B cell (primary cell): ENCODE results near the gene NF2.

Experiments used
- CTCF ChIP-seq: fragments of 200-600 bp; IDR thresholded peaks from one replicate; pipeline ENCODE4 v1.8.0; 2022; ENCODE audit warnings: antibody characterized with exemption, mild to moderate bottlenecking
- EZH2 ChIP-seq: IDR thresholded peaks from 2 replicates; pipeline ENCODE4 v1.6.1; 2012; ENCODE audit warnings: borderline replicate concordance, low read depth, mild to moderate bottlenecking, moderate library complexity, low read length; ENCODE audit not compliant: insufficient read depth, poor library complexity, severe bottlenecking

DNA sequence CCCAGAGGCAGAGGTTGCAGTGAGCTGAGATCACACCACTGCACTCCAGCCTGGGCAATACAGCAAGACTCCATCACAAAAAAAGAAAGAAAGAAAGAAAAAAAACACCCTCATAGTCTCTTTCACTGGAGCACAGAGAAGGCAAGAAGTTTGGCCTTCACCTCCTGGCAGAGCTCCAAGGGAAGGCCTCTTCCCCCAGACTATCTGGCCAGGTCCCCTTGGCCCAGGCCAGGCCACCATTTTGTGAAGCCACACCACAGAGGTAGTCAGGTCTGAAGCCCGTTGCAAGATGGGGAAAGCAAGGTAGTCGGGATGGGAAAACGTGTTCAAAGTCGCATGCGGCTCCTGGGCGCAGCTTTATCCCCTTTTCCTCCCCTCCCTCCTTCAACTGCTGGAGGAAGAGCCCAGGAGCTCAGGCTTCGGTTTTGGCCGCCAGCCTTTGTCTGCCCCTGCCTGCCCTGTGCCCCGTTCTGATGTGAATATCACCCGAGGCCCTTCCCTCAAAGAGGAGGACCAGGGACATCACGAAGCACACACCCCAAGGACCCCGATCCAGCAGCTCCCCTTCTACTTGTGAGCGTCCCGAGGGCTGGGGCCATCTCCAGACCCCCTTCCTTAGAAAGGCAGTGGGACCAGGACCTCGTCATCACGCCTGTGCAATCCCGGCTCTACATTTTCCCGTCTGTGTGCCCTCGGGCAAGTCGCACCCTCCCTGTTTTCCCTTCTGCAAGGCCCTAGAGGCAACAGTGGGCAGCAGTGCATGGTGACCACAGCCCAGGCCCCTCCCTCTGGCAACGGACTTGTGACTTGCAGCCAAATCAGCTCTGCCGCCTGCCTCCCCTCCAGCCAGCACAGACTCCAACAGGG, 134.1 kb downstream of the NF2 start:
- TF ChIP-seq CTCF (no peak), EZH2 (no peak)
